ENCODE results near the gene CPXM2.

Gene CPXM2

DNA sequence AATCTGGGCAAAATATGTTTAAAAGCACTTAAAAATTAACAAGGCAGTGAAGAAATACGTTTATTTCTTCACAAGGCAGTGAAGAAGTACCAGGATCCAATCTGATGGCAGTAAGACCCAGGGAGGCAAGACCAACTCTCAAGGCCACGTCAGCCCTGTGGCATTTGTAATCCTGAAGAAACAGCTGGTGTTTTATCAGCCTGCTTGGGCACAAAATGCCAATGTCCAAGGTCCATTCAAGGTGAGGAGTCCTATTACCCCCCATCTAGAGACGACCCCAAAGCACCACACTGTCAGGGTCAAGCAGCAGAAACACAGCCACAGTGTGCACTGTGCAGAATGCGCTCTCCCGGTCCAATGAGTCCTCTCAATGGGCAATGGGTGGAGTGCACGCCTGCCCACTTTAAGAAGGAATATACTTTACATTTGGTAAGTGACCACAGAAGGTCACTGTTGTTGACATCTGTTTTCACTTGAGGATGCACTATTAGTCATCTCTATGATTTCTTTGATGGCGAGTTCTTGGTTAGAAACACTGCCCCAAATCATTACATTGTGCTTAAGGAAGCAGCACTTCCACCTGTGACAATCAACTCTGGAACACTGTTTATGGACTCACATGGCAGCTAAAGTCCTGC, 12.8 kb downstream of the CPXM2 start:
- no peak for DNase-seq

DNA sequence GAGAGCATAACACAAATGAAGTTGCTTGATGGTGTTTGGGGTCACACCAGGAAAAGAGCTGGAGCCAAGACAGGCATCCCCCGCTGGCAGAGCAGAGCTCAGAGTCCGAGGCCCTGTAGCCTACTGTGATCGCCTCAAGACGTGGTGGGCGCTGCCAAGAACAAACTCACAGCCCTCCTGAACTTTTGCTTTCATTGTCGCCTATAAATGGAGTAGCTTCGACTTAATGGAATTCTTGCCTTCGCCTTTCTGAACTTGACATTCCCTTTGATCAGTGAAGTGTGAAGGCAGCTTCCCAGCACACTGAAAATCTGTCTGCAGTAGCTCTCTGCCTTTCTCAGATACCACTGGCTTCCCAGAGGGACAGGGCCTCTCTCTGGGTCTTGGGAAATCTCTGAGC, 21.3 kb downstream of the CPXM2 start:
- no peak for DNase-seq

DNA sequence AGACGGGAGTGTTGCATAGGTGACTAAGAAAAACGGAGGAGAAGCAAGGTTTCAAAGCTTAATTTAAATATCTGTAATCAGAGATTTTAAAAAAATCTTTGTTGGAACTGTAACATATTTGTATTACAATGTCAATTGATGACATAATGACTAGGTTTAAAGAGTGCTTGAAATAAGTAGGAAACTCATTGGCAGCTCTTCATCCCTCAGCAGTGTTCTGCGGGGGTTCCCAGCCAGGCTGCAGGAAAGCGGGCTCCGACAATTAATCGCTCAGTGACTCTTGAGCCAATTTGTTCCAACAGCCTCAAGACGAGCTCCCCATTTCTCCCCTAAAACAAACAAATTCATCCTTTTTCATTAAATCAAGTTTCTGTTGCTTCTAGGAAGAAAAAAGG, 22.6 kb downstream of the CPXM2 start:
- DNase-seq: peak in 1 of 56 donors; percentile 15

DNA sequence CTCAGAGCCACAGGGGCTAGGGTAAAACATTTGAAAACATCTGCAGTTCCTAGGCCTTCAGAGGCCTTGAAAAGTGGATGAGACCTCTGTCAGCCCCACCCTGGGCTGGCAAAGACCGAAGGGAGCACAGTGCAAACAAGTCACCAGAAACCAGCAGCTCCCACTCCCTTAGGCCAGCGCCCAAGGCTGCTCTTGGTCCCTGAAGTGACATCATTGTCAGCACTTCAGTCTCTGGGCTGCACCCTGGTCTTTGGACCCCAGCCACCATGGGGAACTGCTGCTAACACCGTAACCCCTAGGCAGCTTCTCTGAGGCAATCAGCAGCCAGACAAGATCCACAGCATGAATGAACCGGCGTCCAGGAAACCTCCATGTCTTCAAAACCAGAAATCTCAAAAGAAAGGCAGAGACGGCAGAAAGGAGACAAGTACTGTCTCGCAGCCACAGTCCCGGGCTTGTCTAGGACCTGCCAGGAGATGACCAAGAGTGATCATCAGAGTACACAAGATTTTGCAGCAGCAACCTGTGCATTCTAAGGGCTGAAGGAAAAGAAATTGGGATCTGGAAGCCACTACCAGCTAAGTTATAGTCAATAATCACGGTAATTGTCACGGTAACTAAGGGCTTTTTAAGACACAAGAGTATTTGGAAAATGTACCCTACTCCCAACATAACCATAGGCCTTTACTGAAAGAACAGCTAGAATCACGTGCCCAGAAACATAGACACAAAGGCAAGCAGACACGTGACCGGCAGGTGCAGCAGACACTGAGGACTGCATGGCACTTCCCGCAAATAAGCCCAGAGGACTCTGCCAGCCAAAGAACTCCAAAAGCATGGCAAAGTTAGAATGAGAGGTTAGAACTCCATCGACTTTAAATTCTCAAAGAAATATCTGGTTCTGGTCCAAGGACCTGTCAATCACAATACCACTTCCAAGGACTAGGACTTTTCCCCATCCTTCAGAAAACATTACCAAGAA, 23.3 kb downstream of the CPXM2 start:
- peak in 1 of 56 donors; percentile 17 for DNase-seq

DNA sequence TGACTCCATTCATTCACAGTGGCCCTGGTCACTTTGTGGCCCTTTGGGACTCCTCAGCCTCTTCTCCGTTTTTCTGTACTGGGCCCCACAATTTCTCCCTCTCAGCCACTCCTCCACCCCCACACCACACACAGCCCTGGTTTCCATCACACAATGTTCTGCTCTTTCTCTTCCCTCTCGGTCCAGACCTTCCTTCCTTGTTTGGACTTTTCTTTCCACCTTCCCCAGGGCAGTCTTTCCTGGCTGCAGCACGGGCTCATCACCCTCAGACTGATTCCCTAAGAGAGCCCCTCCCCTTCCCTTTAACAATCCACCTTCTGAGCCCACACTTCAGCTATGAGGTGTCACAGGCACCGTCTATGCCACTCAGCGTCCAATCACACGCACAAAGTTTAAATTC, 25.7 kb downstream of the CPXM2 start:
- DNase-seq: no peak

DNA sequence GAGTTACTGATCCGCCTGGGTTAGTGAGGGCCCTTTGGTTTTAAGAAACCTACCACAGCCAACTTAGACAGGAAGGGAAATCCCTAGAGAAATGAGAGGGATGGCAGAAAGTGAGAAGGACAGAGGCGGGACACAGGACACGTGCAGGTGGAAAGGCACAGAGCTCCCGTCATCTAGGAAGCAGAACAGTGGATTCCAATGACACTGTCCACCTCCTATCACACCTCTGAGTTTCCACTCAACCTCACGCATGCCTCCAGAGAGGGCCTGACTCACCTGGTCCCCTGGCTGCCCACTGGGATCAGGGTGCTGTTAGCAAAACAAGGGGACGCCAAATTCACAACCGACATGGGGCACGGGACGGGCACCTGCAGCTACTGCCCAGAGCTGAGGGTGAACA, 26.3 kb downstream of the CPXM2 start:
- DNase-seq: no peak

DNA sequence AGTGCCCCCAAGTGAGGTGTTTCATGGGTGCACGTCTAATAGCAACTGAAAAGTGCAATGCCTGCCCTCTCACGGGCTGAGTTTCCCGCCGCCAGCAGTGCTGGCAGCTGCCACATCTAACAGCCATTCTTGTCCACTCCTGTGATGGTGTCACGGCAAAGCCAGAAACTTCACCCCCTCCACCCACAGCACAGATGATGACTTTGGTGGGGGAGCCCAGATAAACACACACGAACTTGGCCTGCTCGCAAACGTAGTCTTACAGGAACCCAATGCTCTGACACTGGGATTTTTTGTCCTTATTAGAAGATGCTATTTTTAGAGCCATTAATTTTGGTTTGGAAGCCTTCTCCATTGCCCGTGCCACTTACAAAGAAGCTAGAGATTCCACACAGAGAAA, 26.7 kb downstream of the CPXM2 start:
- DNase-seq: no peak

DNA sequence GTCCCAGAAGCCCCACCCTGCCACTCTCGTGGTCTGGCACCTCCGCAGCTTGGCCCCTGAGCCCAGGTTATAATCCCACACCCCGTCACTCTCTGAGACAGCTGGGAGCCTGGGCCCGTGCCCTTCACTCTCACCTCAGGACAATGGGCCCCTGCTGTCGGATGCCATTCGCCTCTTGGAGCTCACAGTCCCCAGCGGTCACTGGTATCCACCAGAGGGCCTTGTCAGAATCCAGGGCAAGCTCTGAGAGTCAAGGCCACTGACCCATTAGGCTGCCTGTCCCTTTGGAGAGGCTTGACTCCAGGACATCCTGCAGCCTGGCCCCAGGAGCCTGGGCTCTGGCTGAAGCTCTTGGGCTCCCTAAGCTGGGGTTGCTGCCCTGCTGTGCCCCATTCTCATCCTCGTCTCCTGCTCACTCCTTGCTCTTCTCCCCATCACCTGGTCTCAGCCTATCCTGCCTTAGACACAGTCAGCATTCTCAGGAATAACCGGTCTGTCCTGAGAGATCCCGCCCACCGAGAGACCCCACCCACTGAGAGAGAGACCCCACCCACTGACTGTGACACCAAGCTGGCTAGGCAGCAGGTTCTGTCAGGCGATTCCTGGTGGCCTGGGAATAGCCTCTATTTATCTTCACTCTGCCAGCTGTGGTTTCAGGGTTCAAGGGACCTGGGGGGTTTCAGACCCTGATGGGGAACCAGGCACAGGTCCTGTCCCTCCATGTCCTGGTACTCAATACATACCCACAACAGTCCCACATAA, 27.7 kb downstream of the CPXM2 start:
- DNase-seq: no peak

DNA sequence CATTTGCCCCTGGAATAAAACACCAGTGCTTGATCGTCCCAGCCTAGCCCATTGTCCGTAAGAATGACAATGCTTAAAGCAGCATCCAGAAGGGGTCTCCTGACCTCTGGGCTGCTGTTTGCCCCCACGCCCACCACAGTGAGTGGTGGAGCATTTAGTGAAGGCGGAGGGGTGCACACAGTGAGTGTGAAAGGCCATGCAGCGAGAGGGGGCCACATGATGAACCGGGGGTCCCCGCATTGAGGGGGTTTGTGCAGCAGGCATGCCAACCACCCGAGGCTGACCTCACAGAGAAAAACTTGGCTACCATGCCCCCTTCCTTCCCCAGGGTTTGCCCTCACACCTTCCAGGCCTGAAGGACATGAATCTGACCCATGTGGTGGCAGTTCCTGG, 28.4 kb downstream of the CPXM2 start:
- DNase-seq: no peak

DNA sequence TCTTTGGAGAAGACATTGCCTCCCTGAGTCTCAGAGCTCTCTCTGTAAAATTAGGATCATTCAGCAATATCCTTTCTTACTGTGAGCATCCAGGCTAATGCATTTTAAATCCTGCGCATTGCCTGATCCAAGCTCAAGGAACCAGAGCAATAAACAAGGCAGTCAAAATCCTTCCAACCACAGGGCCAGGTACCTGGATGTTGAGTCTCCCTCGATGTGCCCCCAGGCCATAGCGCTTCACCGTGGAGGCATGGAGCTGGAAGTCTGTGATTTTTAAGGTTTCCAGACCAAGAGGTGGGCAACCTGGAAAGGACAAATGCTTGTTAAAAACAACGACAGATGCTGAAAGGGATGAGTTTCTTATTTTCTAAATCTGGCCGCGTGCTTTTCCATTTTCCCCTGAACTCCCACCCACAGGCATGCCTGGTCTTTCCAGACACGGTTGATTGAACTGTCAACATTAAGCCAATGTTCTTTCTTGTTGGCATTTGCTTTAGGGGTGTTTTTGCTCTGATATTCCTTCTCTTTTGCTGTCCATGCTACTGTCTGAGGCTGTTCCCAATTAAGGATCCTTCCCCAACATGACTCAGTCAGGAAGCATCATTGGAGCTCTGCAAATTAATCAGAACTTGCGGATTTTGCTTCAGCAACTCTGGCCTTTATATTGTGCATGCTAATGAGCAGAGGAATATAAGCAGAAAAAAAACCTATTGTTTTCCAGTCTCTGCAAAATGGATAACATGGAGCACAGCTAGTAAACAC, 29.0 kb downstream of the CPXM2 start:
- no peak for DNase-seq

DNA sequence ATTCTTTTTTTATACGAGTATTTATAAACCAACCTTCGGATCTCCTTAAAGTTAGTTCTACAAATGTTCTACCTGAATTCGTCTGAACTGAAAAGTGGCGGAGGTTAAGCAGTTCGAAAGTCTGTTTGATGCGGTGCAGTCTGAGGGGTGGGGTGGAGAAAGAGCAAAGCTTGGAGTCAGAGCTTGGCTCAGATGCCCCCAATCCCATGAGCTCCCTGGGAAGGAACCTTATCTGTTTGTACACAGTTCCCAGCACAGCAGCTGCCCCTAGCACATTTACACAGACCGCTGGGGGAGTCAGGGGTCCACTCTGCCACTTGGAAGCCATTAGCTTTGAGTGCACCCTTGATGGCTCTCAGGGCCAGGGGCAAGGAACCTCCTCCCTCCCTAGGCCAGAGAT, 30.8 kb downstream of the CPXM2 start:
- no peak for DNase-seq

DNA sequence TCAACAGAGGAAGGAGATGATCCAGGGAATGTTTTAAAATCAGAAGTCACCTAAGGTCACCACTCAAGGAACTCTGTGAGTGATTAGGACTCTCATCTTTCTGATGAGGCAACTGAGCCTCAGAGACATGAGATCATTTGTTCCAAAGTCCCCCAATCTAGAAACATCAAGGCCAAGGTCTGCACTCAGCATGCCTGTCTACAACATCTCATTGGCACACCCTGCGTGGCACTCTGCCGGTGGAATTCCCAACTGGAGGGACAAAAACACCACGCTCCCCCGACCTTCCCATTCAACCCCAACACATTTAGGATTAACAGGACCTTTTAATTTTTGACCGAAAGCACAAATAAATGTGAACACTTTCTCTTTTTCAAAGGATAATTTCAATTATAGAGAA, 31.4 kb downstream of the CPXM2 start:
- DNase-seq: no peak

DNA sequence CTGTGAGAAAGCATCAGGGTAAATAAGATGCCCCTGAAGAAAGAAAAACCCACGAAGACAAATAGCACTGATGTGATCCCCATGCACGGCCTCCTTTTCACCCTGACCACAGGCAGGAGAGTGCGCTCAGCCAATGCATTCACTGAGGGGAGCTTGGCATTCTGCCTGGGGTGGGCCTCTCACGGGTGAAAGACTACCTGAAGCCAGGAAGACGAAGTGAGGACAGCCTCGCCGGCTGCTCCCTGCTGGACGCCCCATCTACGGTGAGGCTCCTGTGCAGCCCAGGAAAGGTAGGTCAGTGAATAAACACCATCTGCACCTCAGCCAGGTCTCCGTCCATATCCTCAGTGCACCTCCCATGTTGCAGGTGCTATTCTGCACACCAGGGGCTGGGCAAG, 32.0 kb downstream of the CPXM2 start:
- DNase-seq: no peak

DNA sequence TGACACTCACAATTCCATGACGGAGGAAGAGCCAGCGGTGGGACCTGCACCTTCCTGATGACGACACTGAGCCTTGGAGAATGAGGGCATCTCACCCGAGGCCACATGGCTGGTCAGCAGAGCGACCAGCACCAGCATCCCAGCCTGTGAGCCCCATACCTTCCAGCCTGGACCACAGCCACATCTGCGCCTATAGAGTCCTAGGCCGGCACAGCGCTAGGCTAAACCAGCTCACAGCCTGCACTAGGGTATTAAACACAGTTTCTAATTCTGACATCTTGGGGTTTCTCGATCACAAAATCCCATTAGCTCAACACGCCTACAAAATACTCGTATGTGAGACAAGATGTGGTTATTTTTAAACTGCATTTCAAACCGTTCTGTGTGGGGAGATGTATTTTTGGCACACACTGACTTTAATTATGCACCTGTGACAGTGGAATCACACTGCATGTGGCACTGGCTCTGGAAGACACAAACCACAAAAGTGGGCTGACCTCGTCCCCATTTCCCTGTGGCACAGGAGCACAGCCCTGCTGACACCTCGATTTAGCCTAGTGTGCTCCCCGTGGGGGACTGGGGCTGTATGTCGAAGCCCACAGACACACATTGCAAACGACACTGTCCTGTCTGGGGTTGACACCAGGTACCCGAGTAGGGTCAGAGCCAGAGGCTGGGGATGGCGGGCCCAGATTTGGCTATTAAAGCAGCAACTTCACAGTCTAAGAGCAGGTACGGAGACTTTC, 32.5 kb downstream of the CPXM2 start:
- DNase-seq: peak in 4 of 56 donors; percentile 10 to 37 (median 13)

DNA sequence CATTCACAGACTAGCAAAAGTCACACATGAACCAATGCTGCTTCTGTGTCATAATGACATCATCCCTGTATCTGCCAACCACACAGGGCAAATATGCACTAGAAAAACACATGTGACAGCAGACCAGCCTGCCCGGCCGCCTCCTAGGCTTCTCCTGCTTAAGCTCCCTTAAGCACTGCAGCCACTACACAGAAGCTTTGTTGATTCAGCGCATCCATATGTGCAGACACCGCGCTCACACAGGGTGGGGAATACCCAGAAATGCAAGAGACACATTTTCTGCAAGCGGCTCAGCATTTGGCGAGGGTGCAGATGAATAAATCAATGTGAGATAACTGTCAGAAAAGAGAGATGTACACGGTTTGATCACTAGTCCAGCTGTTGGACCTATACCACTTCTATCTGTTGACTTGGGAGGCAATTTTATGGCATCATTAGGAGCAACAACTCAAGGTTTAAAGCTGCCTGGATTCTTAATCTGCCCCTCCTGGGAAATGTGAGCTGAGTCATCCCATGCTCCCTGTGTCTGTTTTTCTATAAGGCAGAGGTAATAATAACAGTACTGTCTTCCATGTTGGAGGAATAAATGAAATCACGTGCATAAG, 33.4 kb downstream of the CPXM2 start:
- DNase-seq: no peak

DNA sequence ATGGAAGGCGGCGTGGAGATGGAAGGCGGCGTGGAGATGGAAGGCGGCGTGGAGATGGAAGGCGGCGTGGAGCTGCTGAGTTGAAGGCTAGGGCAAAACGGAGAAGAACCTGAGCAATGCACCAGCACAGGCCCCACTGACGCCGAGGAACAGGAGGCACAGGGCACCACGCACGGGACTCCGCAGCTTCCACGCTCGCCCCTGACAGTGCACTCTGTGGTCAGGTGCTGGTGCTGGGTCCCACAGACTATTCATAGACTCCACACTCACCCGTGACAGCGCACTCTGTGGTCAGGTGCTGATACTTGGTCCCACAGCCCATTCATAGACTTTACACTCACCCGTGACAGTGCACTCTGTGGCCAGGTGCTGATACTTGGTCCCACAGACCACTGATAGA, 34.0 kb downstream of the CPXM2 start:
- DNase-seq: no peak

DNA sequence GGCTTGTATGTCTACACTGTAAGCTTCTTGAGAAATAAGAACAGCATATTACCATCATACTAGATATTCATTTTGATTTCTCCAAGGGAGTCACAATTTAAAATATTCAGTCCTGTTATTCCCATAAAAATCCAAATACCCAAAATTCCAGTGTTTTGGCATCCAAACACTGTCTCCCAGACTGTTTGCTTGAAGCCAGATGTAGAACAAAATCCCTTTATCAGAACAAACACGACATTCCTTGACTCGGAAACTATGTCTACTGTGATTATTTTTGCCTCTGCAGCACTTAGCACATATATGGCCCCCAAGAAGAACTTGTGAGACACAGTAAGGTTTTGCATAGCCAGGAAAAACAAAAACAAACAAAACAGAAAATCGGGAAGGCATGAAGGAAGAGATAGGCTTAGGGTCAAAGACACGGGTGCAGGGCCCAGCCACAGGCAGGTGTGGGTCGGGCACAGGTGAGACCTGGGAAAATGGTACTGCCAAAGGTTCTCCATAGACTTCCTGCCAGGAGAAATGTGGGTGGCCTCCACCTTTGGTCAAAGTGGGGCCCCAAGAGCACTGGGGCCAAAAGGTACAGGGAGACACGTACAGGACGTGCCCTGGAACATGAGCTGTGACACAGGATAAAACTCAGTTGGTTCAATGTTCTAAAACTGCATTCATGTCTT, 36.5 kb downstream of the CPXM2 start:
- DNase-seq: no peak

DNA sequence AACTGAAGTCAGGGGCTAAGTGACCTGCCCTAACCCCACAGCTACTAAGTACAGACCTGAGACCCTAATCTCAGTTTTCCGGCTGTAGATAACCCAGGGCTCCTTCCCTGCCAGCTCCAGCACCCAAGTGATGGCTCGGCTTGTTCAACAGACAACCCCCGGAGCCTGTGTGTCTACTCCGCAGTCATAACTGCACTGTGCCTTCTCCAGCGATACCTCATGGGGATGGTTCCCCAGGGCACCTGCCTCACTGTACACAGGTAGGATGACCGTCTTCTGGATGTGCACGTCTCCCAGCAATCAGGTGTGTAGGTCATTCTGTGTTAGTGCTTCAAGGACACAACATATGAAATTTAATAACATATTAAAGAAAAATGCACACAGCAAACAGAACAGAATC, 37.1 kb downstream of the CPXM2 start:
- no peak for DNase-seq

DNA sequence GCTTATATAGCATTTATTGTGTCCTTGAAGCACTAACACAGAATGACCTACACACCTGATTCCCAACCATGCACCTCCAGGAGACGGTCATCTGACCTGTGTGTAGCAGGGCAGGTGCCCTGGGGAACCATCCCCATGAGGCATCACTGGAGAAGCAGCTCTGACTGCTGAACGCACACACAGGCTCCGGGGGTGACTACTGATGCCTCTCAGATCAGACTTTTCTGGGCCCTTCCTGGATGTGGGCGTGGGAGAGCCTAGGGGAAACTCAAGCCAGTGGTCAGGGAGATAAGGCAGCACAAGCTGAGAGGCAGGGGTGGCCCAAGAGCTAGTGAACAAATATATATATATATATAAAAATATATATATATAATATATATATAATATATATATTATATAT, 37.6 kb downstream of the CPXM2 start:
- no peak for DNase-seq
